Activated CD4-positive, alpha-beta T cell treated with anti-CD3 and anti-CD28 coated beads, Interleukin-2, amount 50 U/mL, for 16 hours (primary cell): Measurements from ENCODE around the gene GSK3A.
A peak's percentile ranks its signal among the peaks of the same experiment; 100 is the strongest.

Experiments used
- DNase-seq: peaks from one replicate; pipeline ENCODE4 v3.0.0-alpha.2; 2020

GSK3A gene

GRCh38 chr19:42220751-42221097 is 21.7 kb downstream of the GSK3A start:
- DNase-seq, result no peak

GRCh38 chr19:42219812-42220750 is 22.3 kb downstream of the GSK3A start, which contains the start of gene ZNF526:
ZNF526 (plus strand) TSS chr19:42220312; CDS start chr19:42224404, 4,092 bp downstream.
- DNase-seq, result peak; percentile 99

- DNase-seq, result peak; percentile 100
These were observed 24.6 kb downstream of the GSK3A start, which contains the start of gene DEDD2 for GRCh38 chr19:42217520-42218437. DEDD2 (minus strand) TSS chr19:42217677; CDS start chr19:42217007, 670 bp downstream.

- DNase-seq, result no peak
These were observed 25.5 kb downstream of the GSK3A start for GRCh38 chr19:42216653-42217519.

- no peak for DNase-seq
These were observed 27.5 kb downstream of the GSK3A start for GRCh38 chr19:42214810-42215485.

GRCh38 chr19:42212886-42213285 is 29.5 kb downstream of the GSK3A start:
- no peak for DNase-seq

- DNase-seq, result no peak
These were observed 33.8 kb downstream of the GSK3A start for GRCh38 chr19:42208612-42209011.

GRCh38 chr19:42207767-42208271 is 34.6 kb downstream of the GSK3A start:
- no peak for DNase-seq

GRCh38 chr19:42206871-42207755 is 35.3 kb downstream of the GSK3A start:
- no peak for DNase-seq

GRCh38 chr19:42204664-42205063 is 37.7 kb downstream of the GSK3A start:
- DNase-seq, result no peak

GRCh38 chr19:42203700-42204099 is 38.7 kb downstream of the GSK3A start:
- DNase-seq, result no peak

- DNase-seq, result no peak
These were observed 40.0 kb downstream of the GSK3A start for GRCh38 chr19:42202290-42202880.

GRCh38 chr19:42201489-42202289 is 40.7 kb downstream of the GSK3A start:
- DNase-seq, result peak; percentile 70

GRCh38 chr19:42200116-42200715 is 42.2 kb downstream of the GSK3A start:
- DNase-seq, result no peak

GRCh38 chr19:42199440-42200115 is 42.8 kb downstream of the GSK3A start:
- peak; percentile 87 for DNase-seq

- DNase-seq, result peak; percentile 81
These were observed 43.5 kb downstream of the GSK3A start for GRCh38 chr19:42198676-42199439.

GRCh38 chr19:42197375-42197817 is 45.0 kb downstream of the GSK3A start:
- no peak for DNase-seq
